GM03348 (cell line): ENCODE measurements around the gene BMPR1A.

Experiments
- DNase-seq: peaks from one replicate; pipeline ENCODE4 v3.0.0; 2012; ENCODE audit warnings: low spot score

BMPR1A gene

DNA sequence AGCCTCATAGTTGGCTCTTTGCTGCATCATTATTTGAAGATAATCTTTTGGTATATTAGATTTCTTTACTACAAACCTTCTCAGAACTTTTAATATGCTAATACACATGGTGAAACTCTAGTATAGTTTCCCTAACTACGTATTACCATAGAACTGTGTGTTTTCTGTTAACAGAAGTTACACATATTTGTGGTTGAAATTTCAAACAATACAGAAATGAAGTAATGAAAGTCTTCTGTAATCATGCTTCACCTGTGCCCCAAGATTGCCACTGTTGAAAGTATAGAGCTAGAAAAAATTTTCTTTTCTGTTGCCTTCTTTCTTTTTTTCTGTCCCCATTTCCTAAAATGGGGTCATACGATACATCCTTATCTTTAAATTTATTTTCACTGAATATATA, 9.1 kb downstream of the BMPR1A start:
- DNase-seq: no peak

DNA sequence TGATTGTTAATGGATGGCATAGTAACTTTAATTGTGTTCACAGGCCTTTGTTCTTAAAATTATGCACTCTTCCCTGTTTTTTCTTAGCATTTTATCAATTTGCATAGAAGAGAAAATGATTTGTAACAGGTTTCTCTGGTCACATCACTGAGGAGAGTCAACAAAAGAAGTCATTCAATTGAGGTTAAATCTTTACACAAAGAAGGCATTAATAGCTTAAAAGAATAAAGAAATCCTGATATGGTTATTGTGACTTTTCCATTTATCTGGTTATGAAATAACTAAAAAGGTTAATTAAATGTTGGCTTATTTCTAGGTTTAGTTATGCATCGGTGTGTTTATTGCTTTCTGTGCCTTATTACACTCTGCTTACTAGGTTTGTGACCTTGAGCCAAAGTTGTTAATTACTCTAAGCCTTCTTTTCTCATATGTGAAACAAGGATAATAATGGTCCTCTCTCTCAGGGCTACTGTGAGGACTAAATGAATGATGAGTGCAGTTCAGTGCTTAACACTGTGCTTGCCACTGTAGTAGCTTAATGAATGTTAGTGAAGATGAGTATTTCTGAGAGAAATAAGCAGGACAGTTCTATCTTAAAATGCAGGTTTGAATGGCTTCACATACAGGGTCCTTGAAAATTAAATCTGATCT, 12.1 kb downstream of the BMPR1A start:
- DNase-seq: no peak

DNA sequence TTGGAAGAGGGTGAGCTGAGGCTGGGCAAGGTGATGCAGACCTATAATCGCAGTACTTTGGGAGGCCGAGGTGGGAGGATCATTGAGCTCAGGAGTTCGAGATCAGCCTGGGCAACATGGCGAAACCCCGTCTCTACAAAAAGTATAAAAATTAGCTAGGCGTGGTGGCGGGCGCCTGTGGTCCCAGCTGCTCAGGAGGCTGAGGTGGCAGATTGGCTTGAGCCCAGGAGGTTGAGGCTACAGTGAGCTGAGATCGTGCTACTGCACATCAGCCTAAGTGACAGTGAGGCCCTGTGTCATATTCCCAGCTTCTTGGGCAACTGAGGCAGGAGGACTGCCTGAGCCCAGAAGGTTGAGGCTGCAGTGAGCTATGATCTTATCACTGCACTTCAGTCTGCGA, 13.6 kb downstream of the BMPR1A start:
- no peak for DNase-seq

DNA sequence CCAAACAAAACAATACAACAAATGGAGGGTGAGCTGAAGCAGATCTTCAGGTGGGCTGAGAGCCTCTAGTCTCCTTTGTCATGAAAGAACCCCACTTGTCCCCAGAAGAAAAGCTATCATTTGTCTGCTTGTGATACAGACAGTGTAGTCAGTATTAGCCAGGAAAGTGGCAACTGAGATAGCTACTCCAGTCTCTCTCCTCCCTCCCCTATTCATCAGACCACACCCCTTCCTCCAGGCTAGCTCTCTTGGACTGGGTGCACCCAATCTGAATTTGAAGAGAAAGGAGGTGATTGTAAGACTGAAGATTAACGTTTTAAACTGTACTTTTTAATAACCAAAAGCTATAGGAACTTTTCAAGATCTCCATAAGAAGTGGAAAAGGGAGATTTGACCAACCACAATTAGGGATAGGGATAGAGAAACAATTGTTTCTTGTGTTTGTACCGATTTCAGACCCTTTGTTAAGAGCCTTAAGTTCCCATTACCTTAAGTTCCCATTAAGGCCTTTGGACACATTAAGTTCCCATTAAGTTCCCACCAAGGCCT, 14.1 kb downstream of the BMPR1A start:
- DNase-seq: no peak

DNA sequence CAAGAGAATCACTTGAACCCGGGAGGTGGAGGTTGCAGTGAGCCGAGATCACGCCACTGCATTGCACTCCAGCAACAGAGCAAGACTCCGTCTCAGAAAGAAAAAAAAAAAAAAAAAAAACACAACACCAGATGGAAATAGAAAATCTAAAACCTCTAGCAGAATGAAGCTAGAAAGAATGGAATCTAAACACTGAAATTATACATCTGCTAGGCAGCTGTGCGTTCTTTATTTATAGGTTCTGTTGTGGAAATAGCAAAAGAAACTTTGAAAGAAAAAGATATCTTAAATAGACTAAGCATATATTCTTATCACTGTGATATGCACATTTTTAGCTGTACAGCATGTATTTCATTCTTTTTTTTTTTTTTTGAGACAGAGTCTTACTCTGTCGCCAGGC, 17.1 kb downstream of the BMPR1A start:
- DNase-seq: no peak

DNA sequence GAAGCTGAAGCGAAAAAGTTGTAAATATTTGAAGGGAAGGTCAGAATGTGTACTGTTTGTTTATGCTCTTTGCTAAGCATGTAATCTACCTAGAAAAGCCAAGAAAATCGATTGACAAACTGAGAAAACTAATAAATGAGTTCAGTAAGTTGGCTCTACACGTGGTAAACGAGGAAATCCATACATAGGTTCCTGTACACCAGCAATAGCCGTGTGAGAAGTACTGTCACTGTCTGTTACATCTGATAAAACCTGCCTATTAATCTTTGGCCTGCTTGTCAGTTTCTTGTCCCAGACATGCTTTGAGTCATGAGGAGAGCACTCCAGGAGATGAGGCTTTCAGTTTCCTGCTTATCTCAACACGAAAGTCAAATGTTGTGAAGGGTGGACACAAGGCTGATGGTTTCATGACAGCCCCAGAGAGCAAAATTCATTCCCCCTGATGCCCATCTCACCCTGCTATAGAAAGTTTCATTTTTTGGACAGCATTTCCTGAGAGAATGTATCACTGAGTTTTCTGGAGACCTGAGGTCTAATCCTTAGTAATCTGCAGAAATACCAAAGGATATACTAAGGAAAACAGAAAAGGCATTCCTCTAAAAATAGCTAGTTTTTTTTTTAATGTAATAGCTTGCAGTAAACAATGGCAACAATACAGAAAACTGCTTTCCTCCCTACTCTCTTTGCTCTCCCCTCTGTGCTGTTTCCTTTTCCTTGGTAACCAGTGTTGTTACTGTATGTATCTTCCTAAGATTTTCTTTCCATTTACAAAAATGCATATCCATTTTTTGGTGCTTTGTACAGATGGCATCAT, 18.8 kb downstream of the BMPR1A start:
- DNase-seq: no peak

DNA sequence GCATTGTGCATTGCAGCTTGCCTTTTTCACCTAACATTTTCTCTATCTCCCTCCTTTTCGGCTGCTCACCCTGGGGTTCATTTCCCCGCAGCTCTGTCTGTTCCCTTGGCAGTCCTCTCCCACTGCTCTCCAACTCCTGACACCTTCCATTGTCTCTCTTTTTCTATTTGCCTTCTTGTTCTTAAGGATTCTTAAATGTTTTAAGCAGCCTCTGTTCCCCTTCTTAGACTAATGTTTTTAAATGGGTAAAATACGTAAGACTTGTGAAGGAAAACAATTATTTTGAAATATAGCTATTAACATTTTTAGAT, 19.4 kb downstream of the BMPR1A start:
- no peak for DNase-seq

DNA sequence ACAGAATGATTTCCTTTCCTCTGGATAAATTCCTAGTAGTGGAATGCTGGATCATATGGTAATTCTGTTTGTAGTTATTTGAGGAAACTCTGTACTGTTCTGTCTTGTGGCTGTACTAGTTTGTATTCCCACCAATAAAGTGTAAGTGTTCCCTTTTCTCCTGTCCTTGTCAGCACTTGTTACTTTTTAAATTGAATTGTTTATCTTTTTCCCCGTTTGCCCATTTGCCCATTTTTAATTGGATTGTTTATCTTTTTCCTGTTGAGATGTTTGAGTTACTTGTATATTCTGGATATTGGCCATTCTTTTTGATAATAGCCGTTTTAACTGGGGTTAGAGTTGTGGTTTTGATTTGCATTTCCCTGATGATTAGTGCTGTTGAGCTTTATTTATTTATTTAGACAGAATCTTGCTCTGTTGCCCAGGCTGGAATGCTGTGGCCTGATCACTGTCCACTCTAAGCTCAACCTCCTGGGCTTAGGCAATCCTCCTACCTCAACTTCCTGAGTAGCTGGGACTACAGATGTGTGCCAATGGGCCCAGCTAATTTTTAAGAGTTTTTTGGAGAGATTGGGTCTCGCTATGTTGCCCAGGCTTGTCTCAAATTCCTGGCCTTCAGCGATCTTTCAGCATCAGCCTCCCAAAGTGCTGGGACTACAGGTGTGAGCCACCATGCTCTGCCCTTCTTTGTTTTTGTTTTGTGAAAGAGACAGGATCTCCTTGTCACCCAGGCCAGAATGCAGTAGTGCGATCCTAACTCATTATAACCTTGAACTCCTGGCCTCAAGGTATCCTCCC, 23.0 kb downstream of the BMPR1A start:
- no peak for DNase-seq

DNA sequence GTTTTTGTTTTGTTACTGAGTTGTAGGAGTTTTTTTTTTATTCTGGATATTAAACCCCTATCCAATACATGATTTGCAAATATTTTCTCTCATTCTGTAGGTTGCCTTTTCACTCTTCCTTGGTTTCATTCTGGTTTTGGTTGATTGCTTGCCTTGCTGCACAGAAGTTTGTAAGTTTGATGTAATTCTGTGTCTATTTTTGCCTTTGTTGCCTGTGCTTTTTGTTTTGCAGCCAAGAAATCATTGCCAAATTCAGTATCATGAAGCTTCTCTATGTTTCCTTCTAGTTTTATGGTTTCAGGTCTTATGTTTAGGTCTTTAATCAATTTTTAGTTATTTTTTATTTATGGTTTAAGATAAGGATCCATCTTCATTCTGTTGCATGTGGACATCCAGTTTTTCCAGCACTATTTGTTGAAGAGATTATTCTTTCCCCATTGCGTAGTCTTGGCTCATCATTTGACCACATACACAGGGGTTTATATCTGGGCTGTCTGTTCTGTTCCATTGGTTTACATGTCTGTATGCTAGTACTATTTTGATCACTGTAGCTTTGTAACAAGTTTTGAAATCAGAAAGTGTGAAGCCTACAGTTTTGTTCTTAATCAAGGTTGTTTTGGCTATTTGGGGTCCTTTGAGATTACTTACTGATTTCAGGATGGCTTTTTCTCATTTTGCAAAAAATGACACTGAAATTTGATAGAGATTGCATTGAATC, 26.4 kb downstream of the BMPR1A start:
- no peak for DNase-seq

DNA sequence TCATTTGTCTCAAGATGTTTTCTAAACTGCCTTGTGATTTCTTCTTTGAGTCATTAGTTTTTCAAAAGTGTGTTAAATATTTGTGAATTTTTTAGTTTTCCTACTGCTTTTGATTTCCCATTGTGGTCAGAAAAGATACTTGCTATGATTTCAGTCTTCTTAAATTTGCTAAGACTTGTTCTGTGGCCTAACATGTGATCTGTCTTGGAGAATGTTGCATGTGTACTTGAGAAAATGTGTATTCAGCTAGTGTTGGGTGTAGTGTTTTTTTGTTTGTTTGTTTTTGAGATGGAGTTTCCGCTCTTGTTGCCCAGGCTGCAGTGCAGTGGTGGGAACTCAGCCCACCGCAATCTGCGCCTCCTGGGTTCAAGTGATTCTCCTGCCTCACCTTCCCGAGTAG, 28.6 kb downstream of the BMPR1A start:
- DNase-seq: no peak

DNA sequence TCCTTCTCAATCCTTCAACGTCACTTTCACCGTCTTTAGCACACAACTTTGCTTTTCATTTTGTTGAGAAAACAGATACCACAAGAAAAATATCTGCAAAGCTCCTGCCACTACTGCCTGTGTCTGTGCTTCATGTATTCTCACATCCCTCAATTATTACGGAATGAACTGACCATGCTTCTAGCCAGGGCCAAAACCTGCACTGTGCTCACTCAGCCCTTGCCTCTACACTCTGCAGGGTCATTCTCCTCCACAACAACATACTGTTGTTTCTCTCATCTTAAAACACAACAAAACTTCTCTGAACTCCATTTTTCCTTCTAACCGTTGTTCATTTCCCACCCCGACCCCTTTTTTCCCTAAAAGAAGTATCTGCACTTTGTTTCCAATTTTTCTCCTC, 29.5 kb downstream of the BMPR1A start:
- DNase-seq: no peak

DNA sequence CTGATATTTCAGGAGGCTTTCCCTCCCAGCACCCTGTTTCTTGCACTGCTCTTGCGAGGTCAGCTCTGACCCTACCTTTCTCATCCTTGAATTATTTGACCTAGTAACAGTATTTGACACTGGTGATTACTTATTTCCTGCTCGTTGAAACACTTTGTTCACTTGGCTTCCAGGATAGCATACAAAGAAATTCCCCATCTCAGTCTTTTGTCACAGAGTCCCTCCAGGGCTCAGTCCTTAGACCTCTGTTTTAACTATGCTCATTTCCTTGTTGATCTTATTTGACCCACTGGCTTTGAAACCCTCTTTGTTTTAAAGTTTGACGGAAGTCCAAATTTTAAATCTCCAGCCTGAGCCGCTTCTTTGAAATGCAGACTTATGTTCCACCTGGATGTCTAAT, 29.9 kb downstream of the BMPR1A start:
- DNase-seq: no peak

DNA sequence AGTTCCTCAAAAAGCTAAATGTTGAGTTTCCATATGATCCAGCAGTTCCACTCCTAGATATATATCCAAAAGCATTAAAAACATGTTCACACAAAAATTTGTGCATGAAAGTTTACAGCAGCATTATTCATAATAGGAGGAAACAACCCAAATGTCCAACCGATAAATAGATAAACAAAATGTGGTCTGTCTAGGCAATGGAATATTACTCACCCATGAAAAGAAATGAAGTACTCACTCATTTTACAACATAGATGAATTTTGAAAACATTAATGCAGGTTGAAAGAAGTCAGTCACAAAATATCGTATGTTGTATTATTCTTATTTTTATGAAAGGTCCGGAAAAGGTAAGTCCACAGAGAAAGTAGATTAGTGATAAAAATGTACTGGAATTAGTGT, 34.0 kb downstream of the BMPR1A start:
- DNase-seq: no peak

DNA sequence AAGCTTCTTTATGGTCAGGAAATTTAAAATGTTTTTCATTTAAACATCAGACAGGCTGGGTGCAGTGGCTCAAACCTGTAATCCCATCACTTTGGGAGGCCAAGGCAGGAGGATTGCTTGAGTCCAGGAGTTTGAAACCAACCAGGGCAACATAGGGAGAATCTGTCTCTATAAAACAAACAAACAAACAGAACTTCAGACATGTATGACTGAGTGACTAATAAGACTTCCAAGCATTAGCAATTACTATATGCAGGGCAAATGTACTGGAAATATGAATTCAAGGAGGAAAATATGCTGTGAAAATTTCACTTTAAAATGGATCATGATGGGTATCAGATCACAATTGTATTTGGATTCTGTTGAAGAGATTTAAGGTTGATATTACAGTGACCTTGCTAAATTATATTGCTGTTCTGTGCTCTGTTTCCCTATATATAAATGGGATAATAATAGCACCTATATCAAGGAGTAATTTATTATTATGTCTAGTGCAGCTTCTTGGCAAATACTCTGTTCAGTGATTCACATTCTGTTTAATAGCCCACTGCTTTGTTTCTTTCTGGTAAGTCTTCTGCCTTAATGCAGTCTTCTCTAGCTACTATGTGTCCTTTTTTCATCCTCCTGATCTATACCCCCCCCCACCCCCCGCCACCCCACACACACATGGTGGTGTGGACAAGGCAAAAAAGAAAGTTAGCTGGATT, 36.2 kb downstream of the BMPR1A start:
- no peak for DNase-seq

DNA sequence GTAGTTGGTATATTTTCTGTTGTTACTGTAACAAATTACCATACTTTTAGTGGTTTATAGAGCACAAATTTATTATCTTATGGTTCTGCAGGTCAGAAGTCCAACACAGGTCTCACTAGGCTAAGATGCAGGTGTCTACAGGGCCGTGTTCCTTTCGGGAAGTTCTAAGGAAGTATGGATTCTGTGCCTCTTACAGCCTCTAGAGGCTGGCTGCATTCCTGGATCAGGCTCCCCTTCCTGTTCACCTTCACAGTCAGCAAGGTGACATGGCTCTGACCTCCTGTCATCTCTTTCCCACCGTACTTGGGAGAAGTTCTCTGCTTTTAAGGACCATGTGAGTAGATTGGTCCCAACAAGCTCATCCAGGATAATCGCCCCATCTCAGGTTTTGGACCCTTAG, 37.3 kb downstream of the BMPR1A start:
- DNase-seq: no peak

DNA sequence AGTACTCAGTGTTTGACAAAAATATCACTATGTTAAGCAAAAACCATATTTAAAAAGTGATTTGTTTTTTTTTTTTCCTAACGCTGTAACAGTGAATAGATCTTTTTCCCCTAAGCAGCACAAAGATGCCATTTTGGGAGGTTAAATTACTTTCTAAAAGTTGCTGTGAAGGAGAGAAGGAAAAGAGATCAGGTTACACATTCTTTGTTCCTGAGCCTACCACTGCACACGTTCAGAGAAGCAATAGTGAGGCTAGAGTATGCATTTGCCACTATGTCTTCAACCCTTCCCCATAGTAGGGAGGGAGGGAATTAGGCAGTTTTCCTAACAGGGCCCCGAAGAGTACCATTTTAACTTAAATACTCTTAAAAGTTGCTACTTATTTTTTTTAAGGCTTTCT, 38.9 kb downstream of the BMPR1A start:
- DNase-seq: peak; percentile 70

DNA sequence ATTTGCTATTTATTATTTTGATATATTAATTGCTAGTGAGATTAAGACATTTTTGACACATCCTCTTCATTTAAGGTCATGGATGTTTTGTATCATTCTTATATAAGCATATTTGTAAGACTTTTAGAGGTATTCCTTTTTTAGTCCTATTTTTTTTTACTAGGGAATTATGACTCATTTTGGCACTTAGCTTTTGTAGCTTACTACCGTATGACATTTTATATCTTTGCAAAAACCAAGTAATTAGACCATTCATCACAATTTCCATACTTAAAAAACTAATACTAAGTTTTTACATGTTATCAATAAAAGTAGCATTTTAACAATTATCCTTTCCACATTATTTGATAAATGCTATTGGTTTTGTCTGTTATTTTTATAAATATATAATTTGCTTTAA, 41.6 kb downstream of the BMPR1A start:
- DNase-seq: no peak

DNA sequence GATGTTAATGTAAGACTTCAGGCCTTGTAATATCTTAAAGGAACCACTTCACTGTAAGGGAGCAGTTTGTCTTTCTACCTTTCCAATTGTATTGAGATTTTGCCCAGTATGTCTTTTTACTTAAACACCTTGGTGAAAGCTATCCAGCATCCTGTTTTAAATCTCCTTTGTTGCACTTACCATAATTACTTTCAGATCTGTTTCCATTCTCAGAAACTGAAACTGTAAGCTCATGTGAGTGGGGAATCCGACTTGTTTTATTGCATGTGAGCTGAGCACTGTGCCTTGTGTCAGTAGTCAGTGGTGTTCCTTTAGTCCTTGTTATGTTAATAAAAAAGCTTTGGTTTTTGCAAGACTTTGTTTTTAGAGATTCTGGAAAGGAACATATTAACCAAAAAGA, 42.2 kb downstream of the BMPR1A start:
- no peak for DNase-seq

DNA sequence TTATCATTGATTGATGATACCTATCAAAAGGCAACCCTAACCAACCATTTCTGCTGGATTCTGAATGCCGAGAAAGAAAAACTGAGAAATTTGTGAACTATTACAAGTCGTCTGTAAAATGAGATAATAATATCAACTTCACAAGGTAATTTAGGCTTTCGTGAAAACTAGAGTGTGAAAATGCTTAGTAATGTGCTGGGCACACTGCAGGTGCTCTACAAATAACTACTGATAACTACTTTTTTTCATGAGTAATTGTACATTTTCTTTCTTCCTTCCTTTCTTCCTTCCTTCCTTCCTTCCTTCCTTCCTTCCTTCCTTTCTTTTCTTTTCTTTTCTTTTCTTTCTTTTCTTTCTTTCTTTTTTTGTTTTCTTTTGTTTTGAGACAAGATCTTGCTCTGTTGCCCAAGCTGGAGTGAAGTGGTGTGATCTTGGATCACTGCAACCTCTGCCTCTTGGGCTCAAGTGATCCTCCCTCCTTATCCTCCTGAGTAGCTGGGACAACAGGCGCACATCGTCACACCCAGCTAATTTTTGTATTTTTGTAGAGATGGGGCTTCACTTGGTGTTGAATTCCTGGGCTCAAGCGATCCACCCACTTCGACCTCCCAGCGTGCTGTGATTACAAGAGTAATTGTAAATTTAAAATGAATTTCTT, 42.9 kb downstream of the BMPR1A start:
- no peak for DNase-seq

DNA sequence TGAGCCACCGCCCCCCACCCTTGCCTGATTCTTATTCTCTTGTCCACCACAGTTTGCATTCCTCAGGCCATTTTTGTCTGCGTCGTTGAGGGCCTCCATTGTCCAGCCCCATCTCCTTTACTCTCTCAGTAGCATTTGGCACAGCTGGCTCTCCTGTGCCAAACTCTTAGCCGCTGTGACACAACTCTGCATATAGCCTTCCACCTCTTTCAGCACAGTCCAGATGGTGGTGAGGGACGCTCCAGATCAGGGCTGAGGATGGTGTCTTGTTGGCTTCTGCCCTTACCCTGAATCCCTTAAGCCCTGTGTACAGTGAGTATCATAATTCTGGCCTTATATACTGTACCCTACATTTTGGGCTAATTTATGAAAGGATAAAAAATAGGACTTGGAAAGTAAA, 45.6 kb downstream of the BMPR1A start:
- DNase-seq: no peak

DNA sequence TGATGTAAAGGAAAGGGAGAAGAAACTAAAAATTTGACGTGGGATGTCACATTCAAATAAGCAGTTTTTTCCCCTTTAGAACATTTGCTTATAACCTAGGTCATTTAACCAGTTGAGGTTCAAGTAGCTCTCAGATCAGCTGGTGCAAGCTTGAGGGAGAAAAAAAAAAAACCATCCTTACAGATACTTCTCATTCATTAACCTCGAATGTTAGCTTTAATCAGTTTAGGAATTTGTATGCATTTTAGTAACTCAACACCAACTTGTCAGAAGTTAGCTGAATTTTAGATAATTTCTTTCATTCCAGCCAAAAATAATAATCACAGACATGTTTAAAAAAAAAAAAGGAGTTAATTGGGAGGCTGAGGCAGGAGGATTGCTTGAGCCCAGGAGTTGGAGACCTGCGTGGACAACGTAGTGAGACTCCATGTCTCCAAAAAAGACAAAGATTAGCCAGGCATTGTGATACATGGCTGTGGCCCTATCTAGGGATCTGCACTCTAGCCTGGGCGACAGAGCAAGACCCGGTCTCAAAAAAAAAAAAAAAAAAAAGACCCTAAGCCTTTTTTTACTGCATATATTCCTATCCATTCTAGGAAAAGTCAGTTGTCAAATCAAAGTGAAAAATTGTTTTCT, 46.2 kb downstream of the BMPR1A start:
- DNase-seq: no peak
